Measurements from ENCODE around the gene UPK2.
A peak's percentile ranks its signal among the peaks of the same experiment; 100 is the strongest.

Gene UPK2

GRCh38 chr11:118975771-118976709 is 19.9 kb downstream of the UPK2 start (continued):
- no peak for TF ChIP-seq BCL6B (tag by site-specific recombination; IDR thresholded peaks at IDR 0.05)
- TF ChIP-seq YY2 (tag by site-specific recombination; IDR thresholded peaks at IDR 0.05): no peak
- TF ChIP-seq ZNF184 (tag by site-specific recombination; IDR thresholded peaks at IDR 0.05): no peak
- 0 out of 2 replicates have a peak, but pooled peaks have one; percentile 22 for TF ChIP-seq ZBTB17 (tag by site-specific recombination; IDR thresholded peaks at IDR 0.05)

GRCh38 chr11:118979434-118979833 is 23.3 kb downstream of the UPK2 start:
- Histone ChIP-seq H3K27ac (ENCODE audit: extremely low read depth, low read depth, low read length) (no peak overlapping the region), H3K4me3 (ENCODE audit: low read depth, low read length) (no peak overlapping the region), H3K4me1 (ENCODE audit: control insufficient read depth, insufficient read depth, low read length) (no peaks in the 10 kb centered on the region), H3K36me3 (ENCODE audit: control insufficient read depth in 2 of 2, insufficient read depth in 1 of 2, low read length in 2 of 2) (no peaks in the 10 kb centered on the region), H3K9me3 (ENCODE audit: control insufficient read depth, insufficient read depth, low read depth, low read length) (no peaks in the 10 kb centered on the region)
- CTCF ChIA-PET: no interaction called here
- POLR2A ChIA-PET: no interaction called here
- TF ChIP-seq WT1 (tag by site-specific recombination; IDR thresholded peaks at IDR 0.05) (no peak), ZBTB17 (tag by site-specific recombination; IDR thresholded peaks at IDR 0.05) (peak; percentile 53; the same call in 1 of the 2 replicates), ZNF398 (tag by site-specific recombination; IDR thresholded peaks at IDR 0.05) (peak; percentile 93), ZNF404 (tag by site-specific recombination; IDR thresholded peaks at IDR 0.05) (no peak), ZNF645 (tag by site-specific recombination; IDR thresholded peaks at IDR 0.05) (no peak), GFI1B (tag by site-specific recombination; IDR thresholded peaks at IDR 0.05) (no peak), PATZ1 (tag by site-specific recombination; IDR thresholded peaks at IDR 0.05) (peak; percentile 65), ZBTB20 (tag by site-specific recombination; IDR thresholded peaks at IDR 0.05) (peak; percentile 95), TRIM28 (IDR thresholded peaks at IDR 0.05; ENCODE audit: borderline replicate concordance, low read length) (no peak), SCRT2 (tag by site-specific recombination; IDR thresholded peaks at IDR 0.05) (peak; percentile 34; the same call in 1 of the 2 replicates), ZNF214 (tag by site-specific recombination; IDR thresholded peaks at IDR 0.05; ENCODE audit: borderline replicate concordance) (no peak), PRDM4 (tag by site-specific recombination; IDR thresholded peaks at IDR 0.05) (peak; percentile 52), ZNF692 (tag by site-specific recombination; IDR thresholded peaks at IDR 0.05) (peak; percentile 25; the same call in 1 of the 2 replicates), YY1 (tag by site-specific recombination; IDR thresholded peaks at IDR 0.05) (no peak), CTCF (tag by site-specific recombination; IDR thresholded peaks at IDR 0.05) (0 out of 2 replicates have a peak, but pooled peaks have one; percentile 13), KLF9 (tag by site-specific recombination; IDR thresholded peaks at IDR 0.05; ENCODE audit: low read depth) (no peak)

Measured in HEK293 (cell line).